Measurements from ENCODE around the gene C11orf86.

The C11orf86 gene

DNA sequence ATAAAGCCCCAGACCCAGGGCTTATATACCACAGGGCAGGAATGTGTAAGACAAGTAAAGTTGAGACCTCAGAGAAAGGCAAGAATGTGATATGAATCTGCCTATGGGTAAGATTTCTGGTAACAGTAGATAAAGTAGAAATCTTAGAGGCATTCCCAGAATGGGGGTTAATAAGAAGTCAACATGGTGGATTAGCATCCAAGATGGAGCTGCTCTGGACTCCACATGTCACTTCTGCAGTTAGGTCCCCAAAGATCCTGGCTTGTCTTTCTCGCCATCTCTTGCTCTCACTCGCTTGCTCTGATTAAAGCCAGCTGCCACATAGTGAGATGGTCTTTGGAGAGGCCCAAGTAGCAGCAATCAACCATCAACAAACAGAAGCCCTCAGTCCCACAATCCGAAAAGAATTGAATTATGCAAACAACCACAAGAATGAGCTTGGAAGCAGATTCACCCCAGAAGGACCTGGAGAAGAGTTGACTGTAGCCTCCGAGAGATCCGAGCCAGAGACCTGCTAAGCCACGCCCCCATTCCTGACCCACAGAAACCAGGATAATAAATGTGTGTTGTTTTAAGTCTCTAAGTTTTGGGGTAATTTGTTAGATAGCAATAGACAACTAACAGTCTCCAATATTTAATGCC, 5.4 kb upstream of the C11orf86 start:
- H3K9ac ChIP-seq: no peak overlapping the region
- H3K9me3 ChIP-seq (ENCODE audit: control insufficient read depth, low read length): no peaks in the 10 kb centered on the region
- no peak overlapping the region for H2AFZ ChIP-seq
- peaks cover 3% of the 10 kb centered on the region for H3K4me1 ChIP-seq
- H3K36me3 ChIP-seq (ENCODE audit: control insufficient read depth, insufficient read depth, low read length): no peaks in the 10 kb centered on the region
- H3K27me3 ChIP-seq (ENCODE audit: control insufficient read depth, insufficient read depth, low read length): no peaks in the 10 kb centered on the region
- H3K27ac ChIP-seq: no peak overlapping the region
- no peak overlapping the region for H3K4me2 ChIP-seq (ENCODE audit: low read length)
- TF ChIP-seq, protein P1, sequence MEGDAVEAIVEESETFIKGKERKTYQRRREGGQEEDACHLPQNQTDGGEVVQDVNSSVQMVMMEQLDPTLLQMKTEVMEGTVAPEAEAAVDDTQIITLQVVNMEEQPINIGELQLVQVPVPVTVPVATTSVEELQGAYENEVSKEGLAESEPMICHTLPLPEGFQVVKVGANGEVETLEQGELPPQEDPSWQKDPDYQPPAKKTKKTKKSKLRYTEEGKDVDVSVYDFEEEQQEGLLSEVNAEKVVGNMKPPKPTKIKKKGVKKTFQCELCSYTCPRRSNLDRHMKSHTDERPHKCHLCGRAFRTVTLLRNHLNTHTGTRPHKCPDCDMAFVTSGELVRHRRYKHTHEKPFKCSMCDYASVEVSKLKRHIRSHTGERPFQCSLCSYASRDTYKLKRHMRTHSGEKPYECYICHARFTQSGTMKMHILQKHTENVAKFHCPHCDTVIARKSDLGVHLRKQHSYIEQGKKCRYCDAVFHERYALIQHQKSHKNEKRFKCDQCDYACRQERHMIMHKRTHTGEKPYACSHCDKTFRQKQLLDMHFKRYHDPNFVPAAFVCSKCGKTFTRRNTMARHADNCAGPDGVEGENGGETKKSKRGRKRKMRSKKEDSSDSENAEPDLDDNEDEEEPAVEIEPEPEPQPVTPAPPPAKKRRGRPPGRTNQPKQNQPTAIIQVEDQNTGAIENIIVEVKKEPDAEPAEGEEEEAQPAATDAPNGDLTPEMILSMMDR (IDR thresholded peaks at IDR 0.05): no peak
- H3K4me3 ChIP-seq (ENCODE audit: low read depth, low read length): no peak overlapping the region
- no peaks in the 10 kb centered on the region for H3K79me2 ChIP-seq

DNA sequence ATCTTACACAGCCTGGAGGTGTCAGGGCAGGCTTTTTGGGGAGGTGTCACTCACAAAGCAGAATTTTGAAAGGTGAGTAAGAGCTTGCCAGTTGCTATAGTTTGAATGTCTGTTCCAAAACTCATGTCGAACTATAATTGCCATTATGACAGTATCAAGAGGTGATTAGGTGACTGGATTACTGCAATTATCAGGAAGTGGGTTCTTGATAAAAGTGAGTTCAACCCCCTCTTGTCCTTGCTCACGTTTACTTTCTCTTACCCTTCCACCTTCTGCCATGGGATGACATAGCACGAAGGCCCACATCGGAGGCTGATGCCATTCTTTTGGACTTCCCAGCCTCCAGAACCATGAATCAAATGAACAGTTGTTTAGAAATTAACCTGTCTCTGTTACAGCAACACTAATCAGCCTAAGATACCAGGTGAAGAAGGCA, 4.7 kb upstream of the C11orf86 start:
- TF ChIP-seq, protein P1 (IDR thresholded peaks at IDR 0.05): no peak
- Histone ChIP-seq H3K27me3 (ENCODE audit: control insufficient read depth, insufficient read depth, low read length) (no peaks in the 10 kb centered on the region), H3K9me3 (ENCODE audit: control insufficient read depth, low read length) (no peaks in the 10 kb centered on the region), H3K36me3 (ENCODE audit: control insufficient read depth, insufficient read depth, low read length) (no peaks in the 10 kb centered on the region), H3K79me2 (no peaks in the 10 kb centered on the region), H3K4me3 (ENCODE audit: low read depth, low read length) (no peak overlapping the region), H3K4me2 (ENCODE audit: low read length) (no peak overlapping the region), H3K9ac (no peak overlapping the region), H3K4me1 (peaks cover 3% of the 10 kb centered on the region), H3K27ac (no peak overlapping the region), H2AFZ (peak overlapping the region; percentile 53)

DNA sequence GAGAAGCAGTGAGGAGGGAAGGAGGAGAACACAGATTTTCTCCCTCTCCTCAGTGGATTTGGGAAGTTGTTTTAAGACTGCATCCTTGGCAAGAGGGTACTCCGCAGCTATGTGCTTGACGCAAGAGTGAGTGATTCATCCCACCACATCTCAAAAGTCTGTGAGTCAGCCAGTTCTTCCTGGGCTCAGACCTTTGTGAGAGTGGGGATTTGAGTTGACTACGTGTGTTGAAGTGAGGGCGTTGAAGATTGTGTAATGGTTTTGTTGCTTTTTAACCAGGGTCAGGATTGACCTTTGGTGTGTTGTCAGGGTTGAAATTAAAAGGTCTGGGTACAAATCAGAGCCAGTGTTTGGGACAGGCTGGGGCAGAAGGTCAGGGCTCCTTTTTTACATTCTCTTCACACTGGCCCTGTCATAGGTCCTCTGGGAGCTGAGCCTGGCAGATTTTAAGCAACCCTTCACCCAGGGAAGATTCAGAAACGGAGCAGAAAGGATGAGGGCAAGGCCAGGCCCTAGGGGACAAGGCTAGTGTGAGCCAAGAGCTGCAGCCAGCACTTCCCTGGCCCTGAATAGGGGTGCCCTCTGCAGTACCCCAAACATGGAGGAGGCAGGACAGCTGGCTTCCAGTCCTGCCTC, 4.2 kb upstream of the C11orf86 start:
- peak overlapping the region; percentile 53 for H2AFZ ChIP-seq
- H3K79me2 ChIP-seq: no peaks in the 10 kb centered on the region
- no peak overlapping the region for H3K9ac ChIP-seq
- H3K27ac ChIP-seq: peak overlapping the region; percentile 29
- no peak overlapping the region for H3K4me2 ChIP-seq (ENCODE audit: low read length)
- no peaks in the 10 kb centered on the region for H3K9me3 ChIP-seq (ENCODE audit: control insufficient read depth, low read length)
- H3K4me3 ChIP-seq (ENCODE audit: low read depth, low read length): no peak overlapping the region
- peaks cover 3% of the 10 kb centered on the region for H3K4me1 ChIP-seq
- no peaks in the 10 kb centered on the region for H3K36me3 ChIP-seq (ENCODE audit: control insufficient read depth, insufficient read depth, low read length)
- H3K27me3 ChIP-seq (ENCODE audit: control insufficient read depth, insufficient read depth, low read length): no peaks in the 10 kb centered on the region
- TF ChIP-seq, protein P1 (IDR thresholded peaks at IDR 0.05): no peak

DNA sequence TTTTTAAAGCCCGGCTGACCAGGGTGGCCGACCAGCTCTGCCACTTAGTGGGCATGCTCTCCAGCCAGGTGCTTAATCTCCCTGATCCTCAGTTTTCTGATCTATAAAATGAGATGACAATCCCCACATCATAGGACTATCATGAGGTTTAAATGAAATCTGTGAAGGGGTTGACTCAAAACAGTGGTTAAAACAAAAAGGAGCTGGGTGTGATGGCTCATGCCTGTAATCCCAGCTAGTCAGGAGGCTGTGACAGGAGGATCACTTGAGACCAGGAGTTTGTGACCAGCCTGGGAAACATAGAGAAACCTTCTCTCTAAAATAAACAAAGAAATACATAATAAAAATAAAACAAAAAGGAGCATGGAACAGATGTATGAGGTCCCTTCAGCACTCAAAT, 3.6 kb upstream of the C11orf86 start:
- no peak overlapping the region for H3K4me3 ChIP-seq (ENCODE audit: low read depth, low read length)
- TF ChIP-seq, protein P1 (IDR thresholded peaks at IDR 0.05): no peak
- peak overlapping the region; percentile 53 for H2AFZ ChIP-seq
- H3K4me1 ChIP-seq: peaks cover 3% of the 10 kb centered on the region
- no peaks in the 10 kb centered on the region for H3K9me3 ChIP-seq (ENCODE audit: control insufficient read depth, low read length)
- no peak overlapping the region for H3K9ac ChIP-seq
- H3K27me3 ChIP-seq (ENCODE audit: control insufficient read depth, insufficient read depth, low read length): no peaks in the 10 kb centered on the region
- H3K27ac ChIP-seq: no peak overlapping the region
- H3K79me2 ChIP-seq: no peaks in the 10 kb centered on the region
- H3K4me2 ChIP-seq (ENCODE audit: low read length): no peak overlapping the region
- no peaks in the 10 kb centered on the region for H3K36me3 ChIP-seq (ENCODE audit: control insufficient read depth, insufficient read depth, low read length)

Data from parathyroid adenoma (tissue), 2 donors.